Panc1 (cell line): ENCODE measurements around the gene UBE2O.

Source experiments
- POLR2AphosphoS5 ChIP-seq: IDR thresholded peaks from 2 replicates; pipeline ENCODE4 v1.6.1; 2012; ENCODE audit warnings: mild to moderate bottlenecking, low read depth, low read length, moderate library complexity
- REST ChIP-seq, 2 experiments: IDR thresholded peaks; 2 replicates each; pipeline ENCODE4 v1.6.1; 2011 to 2012; ENCODE audit warnings: low read depth in 2 of 2, control low read depth in 1 of 2, low read length in 1 of 2, mild to moderate bottlenecking in 1 of 2, moderate library complexity in 1 of 2; ENCODE audit not compliant: insufficient read depth in 1 of 2
- SIN3A ChIP-seq: IDR thresholded peaks from 2 replicates; pipeline ENCODE4 v1.6.1; 2012; ENCODE audit warnings: low read depth, mild to moderate bottlenecking, low read length, moderate library complexity, borderline replicate concordance; ENCODE audit not compliant: insufficient read depth
- TCF7L2 ChIP-seq: IDR thresholded peaks from 2 replicates; pipeline ENCODE4 v1.6.1; 2011; ENCODE audit warnings: mild to moderate bottlenecking, low read depth, low read length, inconsistent platforms
- TF ChIP-seq, protein P1 (sequence below): fragments of 450-650 bp; IDR thresholded peaks from 2 replicates; pipeline ENCODE4 v1.5.1; 2017; ENCODE audit warnings: mild to moderate bottlenecking

DNA sequence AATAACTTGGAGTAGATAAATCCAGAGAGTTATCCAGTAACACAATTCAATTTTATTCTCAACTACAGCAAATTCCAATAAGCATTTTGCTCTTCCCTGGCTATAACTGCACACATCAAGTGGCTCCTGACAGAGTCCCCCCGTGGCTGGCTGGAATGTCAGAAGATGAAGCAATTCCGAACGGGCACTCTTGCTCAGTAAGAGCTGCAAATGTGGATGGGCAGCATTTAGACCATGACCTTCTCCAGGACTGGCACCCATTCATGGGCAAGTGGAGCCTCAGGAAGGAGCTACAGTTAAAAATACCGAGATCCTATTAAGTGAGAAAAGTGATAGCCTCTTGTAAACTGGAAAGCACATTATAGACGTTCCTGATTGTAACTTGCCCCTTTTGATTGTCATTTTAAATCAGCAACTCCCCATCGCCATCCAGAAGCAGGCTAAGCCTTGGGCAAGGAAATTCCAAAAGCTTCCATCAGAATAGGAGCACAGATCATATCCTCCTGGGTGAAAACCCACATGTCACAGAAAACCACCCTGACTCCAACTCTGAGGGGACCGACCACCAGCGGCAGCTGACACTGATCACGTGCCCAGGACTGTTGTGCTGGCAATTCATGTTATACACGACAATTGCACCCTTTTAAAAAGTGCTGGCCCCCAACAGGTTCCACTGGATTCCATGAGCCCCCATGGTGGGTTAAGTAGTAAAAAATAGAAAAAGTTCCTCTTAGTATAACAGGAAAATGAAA, 7.1 kb downstream of the UBE2O start:
- TF ChIP-seq, protein P1, sequence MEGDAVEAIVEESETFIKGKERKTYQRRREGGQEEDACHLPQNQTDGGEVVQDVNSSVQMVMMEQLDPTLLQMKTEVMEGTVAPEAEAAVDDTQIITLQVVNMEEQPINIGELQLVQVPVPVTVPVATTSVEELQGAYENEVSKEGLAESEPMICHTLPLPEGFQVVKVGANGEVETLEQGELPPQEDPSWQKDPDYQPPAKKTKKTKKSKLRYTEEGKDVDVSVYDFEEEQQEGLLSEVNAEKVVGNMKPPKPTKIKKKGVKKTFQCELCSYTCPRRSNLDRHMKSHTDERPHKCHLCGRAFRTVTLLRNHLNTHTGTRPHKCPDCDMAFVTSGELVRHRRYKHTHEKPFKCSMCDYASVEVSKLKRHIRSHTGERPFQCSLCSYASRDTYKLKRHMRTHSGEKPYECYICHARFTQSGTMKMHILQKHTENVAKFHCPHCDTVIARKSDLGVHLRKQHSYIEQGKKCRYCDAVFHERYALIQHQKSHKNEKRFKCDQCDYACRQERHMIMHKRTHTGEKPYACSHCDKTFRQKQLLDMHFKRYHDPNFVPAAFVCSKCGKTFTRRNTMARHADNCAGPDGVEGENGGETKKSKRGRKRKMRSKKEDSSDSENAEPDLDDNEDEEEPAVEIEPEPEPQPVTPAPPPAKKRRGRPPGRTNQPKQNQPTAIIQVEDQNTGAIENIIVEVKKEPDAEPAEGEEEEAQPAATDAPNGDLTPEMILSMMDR = no peak
- no peak for TF ChIP-seq REST (IDR thresholded peaks at IDR 0.05; ENCODE audit: insufficient read depth in 1 of 2, low read depth in 2 of 2, low read length in 1 of 2)
- no peak for TF ChIP-seq TCF7L2
- no peak for TF ChIP-seq POLR2AphosphoS5
- no peak for TF ChIP-seq SIN3A
